ENCODE measurements around the gene KCTD6.

The KCTD6 gene

DNA sequence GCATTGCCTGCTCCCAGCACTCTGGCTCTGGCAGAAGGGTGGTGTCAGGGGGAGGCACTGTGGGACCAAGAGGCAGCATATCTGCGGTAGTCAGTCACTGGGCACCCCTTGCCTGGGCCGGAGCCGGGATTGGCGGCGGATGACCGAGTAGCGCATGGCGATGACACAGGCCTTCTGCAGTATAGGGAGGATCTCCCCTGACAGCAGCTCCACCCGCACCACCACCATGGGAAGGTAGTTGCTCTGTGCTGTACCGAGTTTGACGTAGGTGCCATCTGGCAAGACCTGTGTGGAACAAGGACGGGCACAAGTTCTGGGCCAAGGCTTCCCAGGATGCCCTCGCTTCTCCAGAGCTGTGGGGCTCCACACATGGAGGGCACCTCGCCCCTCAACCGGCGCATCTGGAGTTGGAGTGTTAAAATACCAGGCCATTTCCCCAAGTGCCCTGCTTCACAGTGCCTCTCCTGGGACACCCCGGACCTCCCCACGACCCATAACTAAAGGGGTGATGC lies 38.5 kb downstream of the KCTD6 start:
- Histone ChIP-seq H3K27me3 (ENCODE audit: insufficient read depth, poor library complexity, severe bottlenecking) (no peaks in the 10 kb centered on the region), H3K27ac (replicated peaks) (no peak overlapping the region), H3K4me3 (replicated peaks; ENCODE audit: insufficient read depth, low read length) (no peak overlapping the region)
- TF ChIP-seq SPI1 (IDR thresholded peaks at IDR 0.05; ENCODE audit: borderline replicate concordance, low read depth): no peak
- TF ChIP-seq GABPA (IDR thresholded peaks at IDR 0.05; ENCODE audit: low read depth): no peak
- TF ChIP-seq REST (IDR thresholded peaks at IDR 0.05; ENCODE audit: insufficient replicate concordance, low read depth): no peak
- no peak for TF ChIP-seq POLR2AphosphoS5 (IDR thresholded peaks at IDR 0.05; ENCODE audit: low read depth)
- TF ChIP-seq, protein P1, sequence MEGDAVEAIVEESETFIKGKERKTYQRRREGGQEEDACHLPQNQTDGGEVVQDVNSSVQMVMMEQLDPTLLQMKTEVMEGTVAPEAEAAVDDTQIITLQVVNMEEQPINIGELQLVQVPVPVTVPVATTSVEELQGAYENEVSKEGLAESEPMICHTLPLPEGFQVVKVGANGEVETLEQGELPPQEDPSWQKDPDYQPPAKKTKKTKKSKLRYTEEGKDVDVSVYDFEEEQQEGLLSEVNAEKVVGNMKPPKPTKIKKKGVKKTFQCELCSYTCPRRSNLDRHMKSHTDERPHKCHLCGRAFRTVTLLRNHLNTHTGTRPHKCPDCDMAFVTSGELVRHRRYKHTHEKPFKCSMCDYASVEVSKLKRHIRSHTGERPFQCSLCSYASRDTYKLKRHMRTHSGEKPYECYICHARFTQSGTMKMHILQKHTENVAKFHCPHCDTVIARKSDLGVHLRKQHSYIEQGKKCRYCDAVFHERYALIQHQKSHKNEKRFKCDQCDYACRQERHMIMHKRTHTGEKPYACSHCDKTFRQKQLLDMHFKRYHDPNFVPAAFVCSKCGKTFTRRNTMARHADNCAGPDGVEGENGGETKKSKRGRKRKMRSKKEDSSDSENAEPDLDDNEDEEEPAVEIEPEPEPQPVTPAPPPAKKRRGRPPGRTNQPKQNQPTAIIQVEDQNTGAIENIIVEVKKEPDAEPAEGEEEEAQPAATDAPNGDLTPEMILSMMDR (IDR thresholded peaks at IDR 0.05; ENCODE audit: insufficient read depth, low read length): no peak
- no peak for DNase-seq (ENCODE audit: low read depth in 1 of 2, low spot score in 1 of 2)

- no peak for DNase-seq (ENCODE audit: low read depth in 1 of 2, low spot score in 1 of 2)
- Histone ChIP-seq H3K4me3 (replicated peaks; ENCODE audit: insufficient read depth, low read length) (no peak overlapping the region), H3K27me3 (ENCODE audit: insufficient read depth, poor library complexity, severe bottlenecking) (no peaks in the 10 kb centered on the region), H3K27ac (replicated peaks) (no peak overlapping the region)
- no peak for TF ChIP-seq REST (IDR thresholded peaks at IDR 0.05; ENCODE audit: insufficient replicate concordance, low read depth)
- TF ChIP-seq SPI1 (IDR thresholded peaks at IDR 0.05; ENCODE audit: borderline replicate concordance, low read depth): no peak
Measured at GRCh38 chr3:58531555-58531954, 39.7 kb downstream of the KCTD6 start.

- TF ChIP-seq POLR2AphosphoS5 (IDR thresholded peaks at IDR 0.05; ENCODE audit: low read depth): no peak
- no peak for TF ChIP-seq GABPA (IDR thresholded peaks at IDR 0.05; ENCODE audit: low read depth)
- TF ChIP-seq, protein P1 (IDR thresholded peaks at IDR 0.05; ENCODE audit: insufficient read depth, low read length): peak; percentile 14
- no peak for DNase-seq (ENCODE audit: low read depth in 1 of 2, low spot score in 1 of 2)
Measured at GRCh38 chr3:58531956-58532355, 40.1 kb downstream of the KCTD6 start.

GRCh38 chr3:58532794-58533220 lies 40.9 kb downstream of the KCTD6 start:
- Histone ChIP-seq H3K4me3 (replicated peaks; ENCODE audit: insufficient read depth, low read length) (no peak overlapping the region), H3K27me3 (ENCODE audit: insufficient read depth, poor library complexity, severe bottlenecking) (no peaks in the 10 kb centered on the region), H3K27ac (replicated peaks) (no peak overlapping the region)
- peak; percentile 49; the same call in 1 of the 2 replicates for TF ChIP-seq SPI1 (IDR thresholded peaks at IDR 0.05; ENCODE audit: borderline replicate concordance, low read depth)
- TF ChIP-seq, protein P1 (IDR thresholded peaks at IDR 0.05; ENCODE audit: insufficient read depth, low read length): peak; percentile 92
- no peak for TF ChIP-seq REST (IDR thresholded peaks at IDR 0.05; ENCODE audit: insufficient replicate concordance, low read depth)
- peak; percentile 43 to 73 for DNase-seq (ENCODE audit: low read depth in 1 of 2, low spot score in 1 of 2)

More at GRCh38 chr3:58531956-58532355, 40.1 kb downstream of the KCTD6 start:
- H3K27me3 ChIP-seq (ENCODE audit: insufficient read depth, poor library complexity, severe bottlenecking): no peaks in the 10 kb centered on the region
- no peak overlapping the region for H3K27ac ChIP-seq (replicated peaks)
- H3K4me3 ChIP-seq (replicated peaks; ENCODE audit: insufficient read depth, low read length): no peak overlapping the region

All from HL-60 (cell line).